Measurements from ENCODE around the gene HS6ST1.
"Not testable (repeated sequence)": the region's sequence is repeated elsewhere in the genome, so short reads cannot be mapped to it uniquely, and the experiment has no call there.

GRCh38 chr2:128317899-128318225, 806 bp downstream of the HS6ST1 start:
- TF ChIP-seq EZH2 (IDR thresholded peaks at IDR 0.05; ENCODE audit: low read length); CTCF (optimal IDR thresholded peaks at IDR 0.05 in 1 of 3, IDR thresholded peaks at IDR 0.05 in 1 of 3, conservative IDR thresholded peaks at IDR 0.05 in 1 of 3; ENCODE audit: extremely low read depth in 1 of 3, insufficient read depth in 2 of 3, low read length in 3 of 3): not testable (repeated sequence)
